Measurements from ENCODE around the gene CXCR4.

The CXCR4 gene

DNA sequence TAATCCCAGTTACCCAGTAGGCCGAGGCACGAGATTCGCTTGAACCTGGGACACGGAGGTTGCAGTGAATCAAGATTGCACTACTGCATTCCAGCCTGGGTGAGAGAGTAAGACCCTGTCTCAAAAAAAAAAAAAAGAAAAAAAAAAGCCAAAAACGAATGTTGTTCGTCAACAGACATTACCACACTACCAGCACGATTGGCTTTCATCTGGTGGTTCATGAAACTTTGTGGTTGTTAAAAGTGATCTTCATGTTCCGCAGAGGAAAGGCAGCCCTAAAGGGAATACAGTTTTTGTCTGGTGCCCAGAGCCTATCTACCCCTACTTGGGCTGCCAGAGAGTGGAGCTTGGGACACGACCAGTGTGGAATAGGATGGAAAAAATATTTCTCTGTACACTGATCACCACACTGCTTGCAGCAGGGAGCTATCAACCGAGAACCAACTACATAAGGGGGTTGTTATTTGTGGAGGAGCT, 13.6 kb upstream of the CXCR4 start:
- no peak for DNase-seq

DNA sequence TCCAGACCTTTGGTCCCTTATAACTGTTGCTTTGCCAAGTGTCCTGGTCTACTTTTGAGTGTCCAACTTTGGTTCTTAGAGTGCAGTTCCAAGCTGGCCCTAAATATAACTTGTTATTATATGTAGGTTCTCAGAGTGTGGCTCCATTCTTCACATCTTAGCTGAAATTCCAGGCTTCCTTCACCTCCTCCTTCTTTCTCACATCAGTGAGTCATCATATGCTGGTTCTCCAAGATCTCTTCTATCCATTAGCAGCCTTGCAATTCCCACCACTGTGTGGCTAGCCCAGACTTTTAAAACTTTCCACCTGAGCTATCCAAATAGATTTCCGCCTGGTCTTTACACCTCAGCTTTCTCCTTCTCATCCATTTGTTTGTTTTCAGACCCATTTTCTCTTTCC, 12.6 kb upstream of the CXCR4 start:
- DNase-seq: no peak

DNA sequence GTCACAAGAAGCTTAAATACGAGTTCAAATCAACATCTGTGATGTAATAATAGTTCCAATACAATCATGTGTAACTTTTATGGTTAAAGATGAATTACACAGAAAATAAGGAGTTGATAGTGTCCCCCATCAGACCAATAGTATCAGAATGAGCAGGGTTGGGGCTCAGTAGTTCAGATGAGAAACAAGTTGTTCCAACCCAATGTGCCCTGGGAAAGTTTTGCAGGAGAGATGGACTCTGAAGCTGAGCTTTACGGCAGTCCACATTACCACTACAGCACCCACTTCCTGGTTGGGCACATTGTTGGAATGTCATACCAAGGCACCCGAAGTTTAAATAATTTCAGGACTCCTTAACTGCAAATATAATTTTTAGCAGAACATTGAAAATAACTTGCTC, 12.1 kb upstream of the CXCR4 start:
- no peak for DNase-seq

DNA sequence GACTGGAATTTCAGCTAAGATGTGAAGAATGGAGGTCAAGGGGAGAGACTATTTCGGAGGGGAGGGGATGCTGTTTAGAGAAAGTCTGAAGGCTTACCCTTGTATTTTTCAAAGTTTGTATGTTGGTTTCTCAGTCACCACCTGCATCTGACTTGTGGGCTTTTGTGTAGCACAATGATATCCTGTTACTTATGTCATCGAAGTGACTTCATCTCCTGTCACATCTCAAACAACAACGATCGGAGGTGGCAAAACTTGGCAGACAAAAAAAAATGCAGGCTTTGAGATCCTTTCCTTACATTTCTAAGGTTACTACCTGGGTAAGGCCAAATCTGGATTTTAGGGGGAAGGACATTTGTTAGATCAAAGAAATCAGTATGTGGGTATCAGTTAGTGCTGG, 11.7 kb upstream of the CXCR4 start:
- DNase-seq: no peak

DNA sequence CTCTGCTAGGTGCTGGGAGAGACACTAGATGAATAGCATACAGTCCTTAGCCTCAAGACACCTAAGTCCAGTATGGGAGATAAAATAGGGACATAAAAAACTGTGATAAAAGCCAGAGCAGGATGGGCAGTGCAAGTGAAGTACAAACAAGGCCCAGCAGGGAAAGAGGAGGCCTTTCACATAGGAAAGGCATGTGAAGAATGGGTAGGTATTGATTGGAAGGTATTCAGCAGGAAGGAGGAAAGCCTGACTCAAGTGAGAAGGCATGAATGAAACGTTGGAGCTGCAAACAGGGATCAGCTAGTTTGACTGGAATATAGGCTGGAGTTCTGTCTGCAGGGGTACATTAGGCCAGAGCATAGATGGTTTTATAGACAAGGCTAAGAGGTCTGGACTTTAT, 11.0 kb upstream of the CXCR4 start:
- DNase-seq: no peak

DNA sequence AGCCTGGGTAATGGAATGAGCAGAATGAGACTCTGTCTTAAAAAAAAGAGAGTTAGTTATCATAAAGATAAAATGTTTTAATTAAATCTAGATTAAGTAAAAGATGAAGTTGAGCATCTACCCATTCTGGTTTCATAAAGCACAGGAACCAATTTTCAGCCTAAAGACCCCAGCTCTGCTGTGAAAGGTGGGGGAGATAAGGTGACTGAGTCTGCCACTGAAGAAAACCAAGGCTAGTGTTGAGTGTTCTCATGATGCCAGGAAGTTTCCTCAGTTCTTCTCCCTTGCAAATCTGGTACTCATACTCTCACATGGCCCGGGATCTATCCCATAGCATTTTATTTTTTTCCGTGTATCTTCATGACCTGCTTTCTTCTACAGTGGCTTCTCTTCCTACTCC, 10.4 kb upstream of the CXCR4 start:
- no peak for DNase-seq

DNA sequence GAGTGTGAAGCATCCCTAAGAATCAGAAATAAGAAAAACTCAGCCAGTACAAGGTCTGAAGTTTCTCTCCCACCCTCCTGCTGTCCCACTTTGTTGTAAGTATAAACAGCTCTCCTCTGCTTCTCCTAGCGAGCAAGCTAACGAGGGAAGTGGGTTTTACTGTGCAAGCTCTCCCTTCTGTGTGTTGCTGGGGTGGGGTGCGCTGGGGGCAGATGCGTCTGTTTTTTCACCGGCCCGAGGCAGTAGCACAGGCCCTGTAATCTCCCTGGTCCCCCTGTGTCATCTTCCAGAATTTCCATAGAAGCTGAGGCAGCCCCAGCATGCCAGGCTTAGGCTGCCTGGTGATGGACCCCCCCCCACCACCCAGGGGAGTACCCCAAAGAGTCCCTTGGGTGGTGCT, 9.4 kb upstream of the CXCR4 start:
- DNase-seq: no peak

DNA sequence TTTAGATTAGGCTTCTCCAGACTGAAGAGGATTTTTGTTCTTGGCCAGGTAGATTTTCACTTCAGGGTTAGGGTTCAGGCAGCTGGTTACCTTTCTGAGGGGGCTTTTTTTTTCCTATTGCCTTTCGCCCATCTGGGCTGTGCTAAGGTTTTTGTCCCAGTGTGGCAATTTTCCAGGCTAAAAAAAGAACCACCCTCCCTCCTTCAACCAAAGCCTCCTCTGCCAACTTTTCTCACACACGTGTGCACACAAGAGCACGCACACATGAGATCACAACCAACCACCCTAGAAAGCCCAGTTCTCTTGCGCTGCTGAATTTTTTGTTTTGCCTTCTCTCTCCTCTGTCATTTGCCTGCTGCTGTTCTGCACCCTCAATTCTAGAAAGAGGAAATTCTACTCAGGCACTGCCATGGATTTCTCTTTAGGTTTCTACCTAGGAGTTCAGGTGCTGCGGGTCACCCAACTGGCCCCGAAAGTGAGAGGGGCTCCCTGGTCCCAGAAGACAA, 8.5 kb upstream of the CXCR4 start:
- no peak for DNase-seq

DNA sequence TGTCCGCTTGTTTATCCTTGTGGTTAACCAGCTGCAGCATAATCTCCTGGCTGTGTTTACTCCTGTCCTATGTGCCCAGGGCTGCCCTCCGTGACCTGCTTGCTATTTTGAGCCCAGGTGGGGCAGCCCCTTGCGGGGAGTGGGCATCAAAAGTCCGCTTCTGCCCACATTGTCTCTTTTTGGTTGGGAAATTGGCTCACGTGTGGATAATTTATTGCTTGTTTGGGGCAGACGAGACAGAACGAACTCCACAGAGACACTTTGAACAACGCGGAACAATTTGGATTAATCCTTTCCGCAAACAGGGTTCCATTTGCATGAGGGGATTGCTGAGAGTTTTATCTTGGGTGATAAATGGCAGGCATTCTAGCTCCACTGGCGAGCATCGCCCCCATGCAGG, 8.1 kb upstream of the CXCR4 start:
- no peak for DNase-seq

DNA sequence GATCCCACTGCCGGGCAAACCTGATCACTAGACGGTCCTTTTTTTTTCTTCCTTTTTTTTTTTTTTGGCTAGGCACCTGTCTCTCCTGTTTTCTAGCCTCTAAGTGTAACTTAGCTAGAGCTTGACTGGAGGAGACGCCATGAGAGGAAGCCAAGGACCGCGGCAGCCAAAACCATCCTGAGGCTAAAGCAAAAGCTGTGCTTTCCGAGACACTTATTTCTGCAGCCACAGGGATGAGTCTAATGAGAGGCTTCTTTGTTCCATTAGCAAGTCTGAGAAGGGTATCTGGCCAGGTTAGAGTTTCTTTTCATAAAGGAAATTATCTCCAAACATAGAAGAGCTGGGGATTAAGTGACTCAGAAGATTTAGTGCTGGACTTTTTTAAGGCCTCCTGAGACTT, 7.3 kb upstream of the CXCR4 start:
- no peak for DNase-seq

DNA sequence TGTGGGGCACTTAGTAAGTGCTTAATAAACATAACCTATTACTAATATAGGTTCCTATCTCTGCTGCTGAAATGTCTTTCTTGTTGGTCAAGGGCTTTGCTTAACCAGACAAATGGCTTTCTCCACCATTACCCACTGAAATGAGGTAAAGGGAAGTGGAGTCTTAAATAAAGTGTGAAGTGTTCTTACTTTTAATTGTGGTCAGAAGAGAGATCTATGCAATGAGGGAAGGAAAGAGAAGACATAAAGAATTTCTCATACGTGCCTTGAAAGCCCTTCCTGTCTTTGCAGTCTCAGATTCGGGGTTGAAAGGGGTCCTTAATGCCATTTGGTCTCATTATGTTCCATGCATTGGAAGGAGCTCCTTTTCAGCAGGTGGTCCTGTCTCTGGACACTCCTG, 6.9 kb upstream of the CXCR4 start:
- no peak for DNase-seq

DNA sequence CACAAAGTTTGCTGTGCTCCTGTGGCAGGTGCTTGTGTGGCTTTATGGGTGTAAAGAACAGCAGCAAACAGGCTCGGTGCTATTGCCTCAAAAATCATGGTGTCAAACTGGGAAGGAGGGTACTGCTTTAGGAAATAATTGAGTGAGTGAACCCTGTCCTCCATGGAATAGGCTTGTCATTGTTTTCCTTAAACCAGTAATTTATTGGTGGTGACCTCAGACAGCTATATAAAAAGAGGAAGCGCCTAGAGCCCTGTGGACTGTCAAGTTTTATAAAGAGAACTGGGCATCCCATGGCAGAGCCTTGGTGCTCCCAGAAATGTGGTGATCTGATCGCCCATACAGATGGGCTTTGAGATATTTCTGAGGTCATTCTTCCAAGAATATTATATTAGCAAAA, 4.7 kb upstream of the CXCR4 start:
- no peak for DNase-seq

DNA sequence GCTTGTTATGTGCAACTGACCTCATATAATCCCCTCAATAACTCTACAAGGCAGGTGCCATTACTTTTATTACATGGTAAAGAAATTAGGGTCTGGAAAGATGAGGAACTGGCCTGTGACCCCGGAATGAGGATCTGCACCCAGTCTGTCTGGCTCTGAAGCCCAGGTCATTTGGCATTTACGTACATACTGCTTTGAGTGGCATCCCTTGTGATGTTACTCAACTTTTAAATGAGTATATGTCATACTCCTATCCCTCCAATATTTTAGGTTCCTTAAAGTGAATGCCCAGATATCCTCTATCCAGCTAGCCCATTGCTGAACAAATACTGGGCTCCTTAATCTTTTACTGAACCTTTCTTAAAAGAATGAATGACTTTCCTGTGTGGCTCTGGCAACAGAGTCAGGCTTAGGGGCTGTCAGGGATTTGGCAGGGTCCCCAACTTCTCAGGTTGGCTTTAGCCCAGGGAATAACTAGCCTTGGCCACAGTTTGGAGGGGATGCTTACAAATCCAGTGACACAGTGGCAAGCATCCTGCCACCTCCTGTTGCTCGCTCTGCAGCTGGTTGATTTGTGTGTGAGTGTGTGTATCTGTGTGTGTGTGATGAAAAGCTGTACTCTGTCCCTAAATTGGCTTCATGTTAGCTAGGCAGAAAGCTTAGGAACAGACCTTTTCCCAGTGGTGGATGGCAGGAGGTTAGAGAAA, 3.4 kb upstream of the CXCR4 start:
- DNase-seq: no peak

DNA sequence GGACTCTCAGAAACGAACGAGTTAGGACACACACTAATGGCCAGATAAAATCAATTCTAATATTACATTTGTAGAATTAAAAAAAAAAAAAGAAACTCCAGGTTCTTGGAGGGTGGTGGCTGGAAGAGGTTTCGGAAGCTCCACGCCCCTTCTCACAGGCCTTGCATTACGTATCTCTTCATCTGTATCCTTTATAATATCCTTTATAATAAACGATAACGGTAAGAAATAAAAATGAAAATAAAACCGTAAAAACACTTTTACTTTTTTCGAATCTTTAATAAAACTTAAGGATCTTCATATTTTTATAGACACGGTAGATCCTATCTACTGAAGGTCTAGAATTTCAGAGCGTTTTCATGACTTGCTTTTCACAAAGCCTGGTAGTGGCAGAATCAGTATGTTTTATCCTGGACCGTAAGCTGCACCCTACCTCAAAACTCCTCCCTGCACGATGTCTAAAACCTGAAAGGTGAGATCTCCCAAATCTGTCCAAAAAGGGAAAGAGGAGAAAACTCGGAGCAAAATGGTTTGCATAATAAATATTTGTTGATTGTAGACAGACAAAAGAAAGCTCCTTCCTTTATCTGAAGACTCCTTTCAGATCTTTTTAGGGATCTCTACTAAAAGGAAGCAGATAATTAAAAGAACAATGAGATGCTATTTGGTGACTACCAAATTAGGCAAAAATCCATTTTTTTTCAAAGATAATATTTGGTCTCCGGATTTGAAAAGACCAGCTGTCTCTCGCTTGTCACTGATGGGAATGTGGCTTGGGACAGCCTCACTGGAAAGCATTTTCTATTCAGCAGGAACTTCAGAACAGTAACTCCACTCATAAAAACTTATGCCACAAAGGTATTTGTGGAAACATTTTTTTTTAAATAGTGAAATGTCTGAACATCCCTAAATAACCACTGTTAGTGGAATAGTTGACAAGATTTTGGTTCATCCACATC, 2.0 kb upstream of the CXCR4 start:
- no peak for DNase-seq

DNA sequence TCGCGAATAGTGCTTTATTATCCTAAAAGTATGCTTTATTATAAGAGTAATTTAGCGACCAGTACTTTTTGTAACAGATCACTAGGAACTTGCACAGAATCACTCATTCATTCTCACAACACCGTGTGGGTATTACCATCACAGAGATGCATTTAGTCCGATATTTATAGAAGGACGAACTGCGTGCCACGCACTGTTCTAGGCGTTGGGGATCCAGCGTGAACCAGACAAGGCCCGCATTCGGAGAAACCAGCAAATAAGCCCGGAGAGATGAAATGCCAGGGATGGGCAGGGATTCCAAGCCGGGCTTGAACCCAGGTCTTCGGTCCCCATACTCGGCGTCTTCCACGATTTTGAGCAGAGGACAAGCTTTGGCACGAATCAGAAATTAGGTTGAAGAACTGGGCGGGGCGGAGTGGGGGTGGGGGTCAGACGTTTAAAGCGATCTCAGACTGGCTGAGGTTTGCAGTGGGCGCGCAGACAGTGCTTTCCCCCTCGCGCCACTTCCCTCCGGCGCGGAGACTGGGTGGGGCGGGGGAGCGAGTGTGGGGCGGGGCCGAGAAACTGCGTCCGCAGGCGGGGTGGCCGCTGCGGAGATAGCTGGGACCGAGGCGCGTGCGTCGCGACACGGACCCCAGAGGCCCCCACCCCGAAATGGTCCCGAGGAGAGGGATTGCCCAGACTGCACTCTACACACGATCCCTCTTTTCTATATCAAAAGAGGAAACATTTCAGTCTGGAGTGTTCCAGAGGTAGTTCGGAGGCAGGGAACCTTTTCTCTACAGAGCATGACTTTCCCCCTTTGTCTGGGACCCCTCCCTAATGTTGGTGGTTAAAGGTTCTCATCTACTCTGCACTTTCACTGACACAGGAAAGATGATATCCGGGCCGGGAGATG, 1.1 kb upstream of the CXCR4 start:
- DNase-seq: no peak

DNA sequence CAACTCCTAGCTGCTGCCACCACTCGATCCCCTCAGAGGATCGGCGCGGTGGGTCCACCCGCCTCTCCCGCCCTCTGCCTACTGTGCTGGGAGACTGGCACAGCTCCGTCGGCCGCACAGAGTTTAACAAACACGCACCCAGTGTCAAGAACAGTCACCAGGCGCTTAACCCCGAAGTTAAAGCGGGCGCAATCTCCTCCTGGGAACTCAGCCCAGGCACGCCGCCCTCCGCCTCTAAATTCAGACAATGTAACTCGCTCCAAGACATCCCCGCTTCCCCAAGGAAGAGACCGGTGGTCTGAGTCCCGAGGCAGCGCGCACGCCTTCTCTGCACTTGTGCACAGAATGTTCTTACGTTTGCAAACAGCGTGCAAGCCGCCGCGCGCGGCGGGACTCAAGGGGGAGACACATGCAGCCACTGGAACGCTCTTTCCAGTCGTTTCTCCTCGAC, 533 bp downstream of the CXCR4 start:
- DNase-seq: no peak

DNA sequence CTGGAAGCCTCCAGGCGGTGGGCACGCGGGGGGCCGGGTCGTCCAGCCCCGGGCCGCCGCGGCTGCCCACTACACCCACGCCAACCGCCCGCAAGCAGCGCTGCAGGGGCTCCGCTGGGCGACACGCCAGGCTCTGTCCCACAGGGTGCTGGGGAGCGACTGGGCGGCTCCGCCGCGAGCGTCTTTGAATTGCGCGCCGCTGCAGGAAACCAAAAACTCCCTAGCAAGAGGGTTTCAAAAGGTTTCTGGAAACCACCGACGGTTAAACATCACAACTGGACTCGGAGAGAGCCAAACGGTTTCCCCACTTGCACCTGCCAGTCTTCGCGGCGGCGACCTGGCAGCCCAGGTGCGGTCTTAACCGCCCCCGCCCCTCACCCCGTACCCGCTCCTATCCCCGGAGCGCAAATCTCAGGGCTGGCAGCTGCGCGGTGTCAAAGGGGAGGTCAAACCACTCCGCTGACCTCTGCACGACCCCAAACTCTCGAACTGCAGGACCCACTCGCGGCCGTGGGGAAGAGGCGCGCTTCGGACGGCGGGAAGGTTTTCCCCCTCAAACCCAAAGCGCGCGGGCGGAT, 1.0 kb downstream of the CXCR4 start:
- no peak for DNase-seq

DNA sequence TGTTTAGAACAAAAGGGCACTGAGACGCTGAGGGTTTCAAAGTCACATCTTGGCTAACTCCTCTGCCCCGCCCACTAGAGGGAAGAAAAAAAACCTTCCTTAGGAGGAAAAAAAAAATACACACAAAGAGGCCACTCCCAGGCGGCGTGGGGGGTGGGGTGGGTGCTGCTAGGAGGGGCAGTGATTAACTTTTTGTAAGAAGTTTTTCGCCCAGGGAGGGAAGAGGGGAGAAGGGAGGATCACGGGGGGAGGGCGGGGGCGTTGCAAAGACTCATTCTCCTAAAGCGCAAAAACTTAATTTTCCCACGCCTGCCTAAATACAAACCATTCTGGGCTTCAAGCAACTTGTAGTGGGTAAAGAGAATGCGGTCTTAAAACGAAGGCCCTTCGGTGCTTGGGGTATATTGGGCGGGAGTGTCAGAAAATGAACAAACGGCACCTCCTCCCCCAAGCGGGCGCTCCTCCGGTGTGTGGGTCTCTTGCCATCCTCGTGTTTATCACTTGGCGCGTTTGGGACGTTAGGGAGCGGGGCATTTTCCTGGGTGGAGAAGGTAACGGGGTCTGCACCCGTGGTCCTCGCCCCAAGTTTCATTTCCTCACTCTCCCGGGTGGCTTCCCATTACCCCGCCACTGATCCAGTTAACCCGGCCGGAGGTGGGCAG, 1.7 kb downstream of the CXCR4 start:
- no peak for DNase-seq

DNA sequence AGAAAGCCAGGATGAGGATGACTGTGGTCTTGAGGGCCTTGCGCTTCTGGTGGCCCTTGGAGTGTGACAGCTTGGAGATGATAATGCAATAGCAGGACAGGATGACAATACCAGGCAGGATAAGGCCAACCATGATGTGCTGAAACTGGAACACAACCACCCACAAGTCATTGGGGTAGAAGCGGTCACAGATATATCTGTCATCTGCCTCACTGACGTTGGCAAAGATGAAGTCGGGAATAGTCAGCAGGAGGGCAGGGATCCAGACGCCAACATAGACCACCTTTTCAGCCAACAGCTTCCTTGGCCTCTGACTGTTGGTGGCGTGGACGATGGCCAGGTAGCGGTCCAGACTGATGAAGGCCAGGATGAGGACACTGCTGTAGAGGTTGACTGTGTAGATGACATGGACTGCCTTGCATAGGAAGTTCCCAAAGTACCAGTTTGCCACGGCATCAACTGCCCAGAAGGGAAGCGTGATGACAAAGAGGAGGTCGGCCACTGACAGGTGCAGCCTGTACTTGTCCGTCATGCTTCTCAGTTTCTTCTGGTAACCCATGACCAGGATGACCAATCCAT, 2.7 kb downstream of the CXCR4 start:
- no peak for DNase-seq

DNA sequence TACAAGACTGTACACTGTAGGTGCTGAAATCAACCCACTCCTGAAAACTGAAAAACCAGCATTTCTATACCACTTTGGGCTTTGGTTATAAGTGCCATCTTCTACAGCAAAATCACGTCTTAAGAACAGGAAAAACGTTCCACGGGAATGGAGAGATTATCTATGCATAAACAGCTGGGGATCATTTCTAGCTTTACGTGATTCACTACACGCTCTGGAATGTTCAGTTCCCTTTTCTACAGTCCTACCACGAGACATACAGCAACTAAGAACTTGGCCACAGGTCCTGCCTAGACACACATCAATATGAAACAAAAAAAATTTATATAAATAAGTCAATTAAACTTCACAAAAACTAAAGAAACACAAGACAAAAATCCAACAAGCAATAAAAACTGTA, 3.6 kb downstream of the CXCR4 start:
- DNase-seq: no peak

DNA sequence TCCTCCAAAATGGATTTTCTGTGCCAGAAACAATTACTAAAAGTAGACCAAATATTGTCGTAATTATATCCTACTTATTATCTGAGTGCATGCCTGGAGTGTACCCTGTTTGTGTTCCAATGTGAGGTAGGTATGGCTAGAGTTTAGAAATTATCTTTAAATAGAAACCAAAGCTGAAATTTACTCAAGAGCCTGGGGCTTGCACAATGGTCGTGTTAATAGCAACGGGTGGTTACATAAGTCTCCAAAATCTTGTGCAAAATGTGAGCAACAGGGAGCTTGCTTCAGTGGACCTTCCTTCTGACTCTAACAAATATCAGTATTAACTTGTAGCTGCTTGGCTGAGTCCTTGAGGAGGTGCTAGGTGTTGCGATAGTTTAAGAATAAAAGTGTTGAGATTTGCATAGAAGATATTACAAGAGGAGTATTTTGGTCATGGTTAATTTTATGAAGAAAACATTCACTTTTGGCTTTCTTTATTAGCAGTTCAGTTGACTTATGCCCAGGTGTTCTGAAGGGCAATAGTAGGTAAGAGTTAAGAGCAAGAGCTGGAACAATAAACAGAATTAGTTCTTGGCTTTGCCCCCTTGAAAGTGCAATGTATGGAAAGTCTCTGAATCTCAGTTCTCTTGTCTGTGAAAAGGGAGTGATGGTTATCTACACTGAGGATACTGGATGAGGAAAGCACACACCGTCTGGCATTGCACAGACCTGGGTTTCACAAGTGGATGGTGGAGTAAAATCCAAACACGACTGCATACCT, 4.6 kb downstream of the CXCR4 start:
- no peak for DNase-seq

Measured in GOT3 (cell line).